GM12891 (cell line): ENCODE measurements around the gene CNOT4.
"Not testable (repeated sequence)": the region's sequence is repeated elsewhere in the genome, so short reads cannot be mapped to it uniquely, and the experiment has no call there.

Source experiments
- DNase-seq: peaks from one replicate; pipeline ENCODE4 v3.0.0; 2011; ENCODE audit warnings: low spot score; ENCODE audit not compliant: insufficient read length
- FAIRE-seq: peaks from 2 replicates; lab custom pipeline; 2011; peaks lifted over from hg19 to GRCh38; lab: Jason Lieb, UNC
- PAX5 ChIP-seq: IDR thresholded peaks from 2 replicates; pipeline ENCODE4 v1.6.1; 2011; ENCODE audit warnings: low read length, moderate library complexity, mild to moderate bottlenecking; ENCODE audit not compliant: insufficient read depth, severe bottlenecking
- POLR2A ChIP-seq: IDR thresholded peaks from 2 replicates; pipeline ENCODE4 v1.6.1; 2011; ENCODE audit warnings: low read depth, low read length, control low read depth
- POLR2AphosphoS5 ChIP-seq: IDR thresholded peaks from 2 replicates; pipeline ENCODE4 v1.6.1; 2011; ENCODE audit warnings: low read depth, low read length, control low read depth
- POU2F2 ChIP-seq: IDR thresholded peaks from 2 replicates; pipeline ENCODE4 v1.6.1; 2011; ENCODE audit warnings: low read depth, mild to moderate bottlenecking, control low read depth, low read length, moderate library complexity
- SPI1 ChIP-seq: IDR thresholded peaks from 2 replicates; pipeline ENCODE4 v1.6.1; 2011; ENCODE audit warnings: low read depth, low read length, control low read depth
- TAF1 ChIP-seq: IDR thresholded peaks from 2 replicates; pipeline ENCODE4 v1.6.1; 2011; ENCODE audit warnings: low read depth, low read length, control low read depth

Gene CNOT4

DNA sequence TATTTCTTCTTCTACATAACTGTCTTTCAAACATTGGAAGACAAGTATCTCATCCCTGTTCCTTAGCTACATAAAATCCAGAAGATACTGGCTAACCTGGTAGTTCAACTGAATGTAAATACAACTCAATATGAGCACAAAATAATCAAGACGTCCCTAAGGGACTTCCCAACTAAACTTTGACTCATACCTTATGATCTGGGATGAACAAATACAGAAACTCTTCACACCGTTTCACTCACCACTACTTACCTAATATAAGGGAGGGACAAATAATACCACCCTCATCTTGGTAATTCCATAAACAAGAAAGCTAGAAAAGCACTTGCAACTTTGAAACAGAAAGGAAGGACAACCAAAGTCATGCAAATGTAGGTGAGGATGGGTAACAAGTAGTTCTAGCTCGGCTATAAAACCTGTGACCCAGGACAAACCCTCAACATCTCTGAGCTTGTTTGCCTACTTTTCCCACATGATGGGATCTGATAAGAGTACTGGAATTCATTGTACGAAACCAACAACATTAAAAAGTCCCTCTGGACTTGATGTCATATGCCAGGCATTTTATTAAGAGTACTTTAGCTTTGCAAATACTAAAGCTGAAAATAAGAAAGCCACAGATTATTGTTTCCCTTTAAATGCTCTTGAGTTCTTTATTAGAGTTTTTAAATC lies 154.4 kb downstream of the CNOT4 start:
- FAIRE-seq (no peak), DNase-seq (no peak)
- no peak for TF ChIP-seq TAF1
- no peak for TF ChIP-seq POLR2A
- TF ChIP-seq POLR2AphosphoS5, result no peak
- no peak for TF ChIP-seq POU2F2
- no peak for TF ChIP-seq SPI1
- no peak for TF ChIP-seq PAX5

DNA sequence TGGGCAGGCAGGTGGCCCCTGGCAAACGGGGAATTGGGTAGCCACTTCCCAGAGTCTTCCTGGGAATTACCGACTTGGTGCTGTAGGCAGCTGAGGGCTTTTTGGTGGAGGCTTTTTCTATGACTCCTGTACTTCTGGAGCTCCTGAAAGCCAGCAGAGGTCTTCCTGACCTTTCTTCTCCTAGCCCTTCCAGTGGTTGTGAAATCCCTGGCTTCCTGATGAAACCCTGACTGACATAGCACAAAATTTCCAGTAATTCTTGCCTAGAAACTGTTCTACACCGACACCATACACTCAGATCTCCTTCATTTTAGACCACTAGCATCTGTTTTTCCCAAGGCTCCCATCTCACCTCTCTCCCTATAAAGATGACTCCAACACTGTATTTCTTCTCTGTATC lies 156.1 kb downstream of the CNOT4 start:
- TF ChIP-seq POLR2A (no peak), POLR2AphosphoS5 (no peak), PAX5 (no peak), SPI1 (no peak), TAF1 (no peak), POU2F2 (no peak)
- no peak for FAIRE-seq
- no peak for DNase-seq

GRCh38 chr7:135352285-135352684 lies 157.6 kb downstream of the CNOT4 start:
- DNase-seq (no peak), FAIRE-seq (no peak)
- TF ChIP-seq POLR2AphosphoS5, result no peak
- no peak for TF ChIP-seq POLR2A
- no peak for TF ChIP-seq POU2F2
- no peak for TF ChIP-seq TAF1
- TF ChIP-seq SPI1, result no peak
- no peak for TF ChIP-seq PAX5

DNA sequence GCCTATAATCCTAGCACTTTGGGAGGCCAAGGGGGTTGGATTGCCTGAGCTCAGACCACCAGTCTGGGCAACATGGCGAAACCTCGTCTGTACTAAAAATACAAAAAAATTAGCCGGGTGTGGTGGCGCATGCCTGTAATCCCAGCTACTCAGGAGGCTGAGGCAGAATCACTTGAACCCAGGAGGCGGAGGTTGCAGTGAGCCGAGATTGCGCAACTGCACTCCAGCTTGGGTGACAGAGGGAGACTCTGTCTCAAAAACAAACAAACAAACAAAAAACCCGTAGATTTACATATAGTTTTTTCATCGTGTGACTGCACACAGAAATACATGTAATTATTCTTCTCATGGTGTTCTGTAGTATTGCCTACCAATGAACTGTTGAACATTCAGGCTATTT lies 158.8 kb downstream of the CNOT4 start:
- DNase-seq, FAIRE-seq: not testable (repeated sequence)

GRCh38 chr7:135349746-135350145 lies 160.2 kb downstream of the CNOT4 start:
- no peak for TF ChIP-seq SPI1
- no peak for TF ChIP-seq TAF1
- no peak for TF ChIP-seq POU2F2
- TF ChIP-seq POLR2AphosphoS5, result no peak
- no peak for DNase-seq
- no peak for FAIRE-seq

GRCh38 chr7:135348493-135348892 lies 161.4 kb downstream of the CNOT4 start:
- FAIRE-seq, result no peak
- TF ChIP-seq POU2F2 (no peak), TAF1 (no peak), SPI1 (no peak), PAX5 (no peak), POLR2A (no peak), POLR2AphosphoS5 (no peak)
- no peak for DNase-seq

GRCh38 chr7:135343361-135343760 lies 166.5 kb downstream of the CNOT4 start:
- no peak for TF ChIP-seq TAF1
- no peak for TF ChIP-seq POLR2A
- no peak for TF ChIP-seq POU2F2
- no peak for TF ChIP-seq PAX5
- no peak for TF ChIP-seq SPI1
- TF ChIP-seq POLR2AphosphoS5, result no peak
- FAIRE-seq, result no peak

DNA sequence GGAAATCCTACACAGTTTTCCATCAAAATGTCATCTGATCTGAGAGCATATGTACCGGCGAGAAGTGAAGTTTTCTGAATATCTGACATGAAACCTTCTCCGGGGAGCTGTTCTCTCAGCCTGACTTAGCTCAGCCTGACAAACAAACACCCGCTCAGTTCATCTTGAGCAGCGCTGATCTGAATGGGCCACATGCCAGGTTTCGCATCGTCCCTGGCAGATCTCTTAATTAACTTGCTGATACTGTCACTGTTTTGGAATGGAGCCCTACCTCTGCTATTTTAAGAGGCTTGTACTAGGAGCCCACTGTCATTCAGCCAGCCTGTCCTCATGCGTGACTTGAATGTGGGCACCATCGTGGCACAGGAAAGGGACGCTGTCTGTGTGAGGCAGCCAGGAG lies 167.0 kb downstream of the CNOT4 start:
- no peak for FAIRE-seq
- TF ChIP-seq PAX5, result no peak
- no peak for TF ChIP-seq TAF1
- no peak for TF ChIP-seq POLR2A
- no peak for TF ChIP-seq SPI1
- no peak for TF ChIP-seq POU2F2
- TF ChIP-seq POLR2AphosphoS5, result no peak
- no peak for DNase-seq

More at GRCh38 chr7:135343361-135343760, 166.5 kb downstream of the CNOT4 start:
- DNase-seq, result no peak

- no peak for DNase-seq
- FAIRE-seq, result no peak
- no peak for TF ChIP-seq PAX5
- no peak for TF ChIP-seq POLR2A
- TF ChIP-seq POU2F2, result no peak
- no peak for TF ChIP-seq POLR2AphosphoS5
- no peak for TF ChIP-seq TAF1
- TF ChIP-seq SPI1, result no peak
These were observed 168.9 kb downstream of the CNOT4 start for GRCh38 chr7:135341049-135341448.

GRCh38 chr7:135337977-135338550 lies 171.8 kb downstream of the CNOT4 start:
- DNase-seq (no peak), FAIRE-seq (no peak)
- TF ChIP-seq POLR2AphosphoS5, result no peak
- TF ChIP-seq PAX5, result no peak
- no peak for TF ChIP-seq TAF1
- TF ChIP-seq POU2F2, result no peak
- TF ChIP-seq POLR2A, result no peak
- TF ChIP-seq SPI1, result no peak
